HEK293 (cell line): Measurements from ENCODE around the gene HOXA10.
A peak's percentile ranks its signal among the peaks of the same experiment; 100 is the strongest.

Experiments
- CTCF ChIA-PET: fragments of 350-600 bp; formaldehyde crosslinking; extraction: SDS; loops from one replicate; lab custom pipeline; 2021; ENCODE audit warnings: antibody characterized with exemption; lab: Yijun Ruan, JAX
- POLR2A ChIA-PET: fragments of 300-600 bp; formaldehyde crosslinking; extraction: SDS; loops from one replicate; lab custom pipeline; 2020; ENCODE audit warnings: antibody characterized with exemption, inconsistent platforms; lab: Yijun Ruan, JAX
- H3K27ac ChIP-seq: fragments of 200-500 bp; sonication (Bioruptor generic); 2 replicates; pipeline ENCODE4 v1.5.1; 2014; ENCODE audit warnings: low read depth, low read length, control low read depth, inconsistent platforms; ENCODE audit errors: extremely low read depth
- H3K36me3 ChIP-seq, 2 experiments: fragments of 200-500 bp in 1 of 2; sonication (Bioruptor generic) in 1 of 2; 1 replicate in 1 of 2; 2 replicates in 1 of 2; pipeline ENCODE4 v1.5.1; 2014 to 2017; ENCODE audit warnings: inconsistent platforms in 2 of 2, low read length in 2 of 2; ENCODE audit not compliant: control insufficient read depth in 2 of 2, insufficient read depth in 1 of 2
- H3K4me1 ChIP-seq: fragments of 200-500 bp; sonication (Bioruptor generic); 2 replicates; pipeline ENCODE4 v1.5.1; 2014; ENCODE audit warnings: mild to moderate bottlenecking, low read length, inconsistent platforms; ENCODE audit not compliant: control insufficient read depth, insufficient read depth
- H3K4me3 ChIP-seq: 2 replicates; pipeline ENCODE4 v1.5.1; 2011; ENCODE audit warnings: low read depth, mild to moderate bottlenecking, control low read depth, low read length, moderate library complexity
- H3K9me3 ChIP-seq: fragments of 200-500 bp; sonication (Bioruptor generic); 2 replicates; pipeline ENCODE4 v1.5.1; 2014; ENCODE audit warnings: low read depth, low read length, inconsistent platforms; ENCODE audit not compliant: control insufficient read depth, insufficient read depth
- FEZF1 ChIP-seq: fragments of 450-650 bp; formaldehyde crosslinking; IDR thresholded peaks from 2 replicates; pipeline ENCODE4 v1.5.1; 2016; ENCODE audit warnings: missing biosample characterization, missing genetic modification characterization
- GLI2 ChIP-seq: fragments of 450-650 bp; formaldehyde crosslinking; IDR thresholded peaks from 2 replicates; pipeline ENCODE4; 2017; ENCODE audit warnings: missing biosample characterization, missing genetic modification characterization, low read depth, borderline replicate concordance
- KLF16 ChIP-seq: fragments of 450-650 bp; formaldehyde crosslinking; IDR thresholded peaks from 2 replicates; pipeline ENCODE4 v1.5.1; 2017; ENCODE audit warnings: missing biosample characterization, missing genetic modification characterization
- KLF7 ChIP-seq: fragments of 450-650 bp; formaldehyde crosslinking; IDR thresholded peaks from 2 replicates; pipeline ENCODE4 v1.5.1; 2016; ENCODE audit warnings: missing biosample characterization, missing genetic modification characterization, borderline replicate concordance
- ZFP3 ChIP-seq: fragments of 450-650 bp; formaldehyde crosslinking; IDR thresholded peaks from 2 replicates; pipeline ENCODE4 v1.5.1; 2016; ENCODE audit warnings: low read depth, missing biosample characterization, missing genetic modification characterization
- ZNF157 ChIP-seq: fragments of 450-650 bp; formaldehyde crosslinking; IDR thresholded peaks from 2 replicates; pipeline ENCODE4 v1.5.1; 2016; ENCODE audit warnings: missing biosample characterization, missing genetic modification characterization
- ZNF16 ChIP-seq: fragments of 450-650 bp; formaldehyde crosslinking; IDR thresholded peaks from 2 replicates; pipeline ENCODE4 v1.5.1; 2016; ENCODE audit warnings: low read depth, missing biosample characterization, missing genetic modification characterization
- ZNF174 ChIP-seq: fragments of 450-650 bp; formaldehyde crosslinking; IDR thresholded peaks from 2 replicates; pipeline ENCODE4 v1.5.0; 2017; ENCODE audit warnings: missing biosample characterization, mild to moderate bottlenecking, missing genetic modification characterization
- ZNF211 ChIP-seq: fragments of 450-650 bp; formaldehyde crosslinking; IDR thresholded peaks from 2 replicates; pipeline ENCODE4 v1.5.1; 2016; ENCODE audit warnings: low read depth, missing biosample characterization, missing genetic modification characterization
- ZNF239 ChIP-seq: fragments of 450-650 bp; formaldehyde crosslinking; IDR thresholded peaks from 2 replicates; pipeline ENCODE4 v1.5.1; 2016; ENCODE audit warnings: missing biosample characterization, missing genetic modification characterization
- ZNF24 ChIP-seq: fragments of 450-650 bp; formaldehyde crosslinking; IDR thresholded peaks from 2 replicates; pipeline ENCODE4 v1.5.1; 2016; ENCODE audit warnings: missing biosample characterization, missing genetic modification characterization
- ZNF302 ChIP-seq: fragments of 450-650 bp; formaldehyde crosslinking; IDR thresholded peaks from 2 replicates; pipeline ENCODE4 v1.5.1; 2016; ENCODE audit warnings: missing biosample characterization, missing genetic modification characterization, low read depth
- ZNF335 ChIP-seq: fragments of 450-650 bp; formaldehyde crosslinking; conservative IDR thresholded peaks from 2 replicates; pipeline ENCODE4 v1.5.1; 2016; ENCODE audit warnings: missing biosample characterization, missing genetic modification characterization
- ZNF473 ChIP-seq: fragments of 450-650 bp; formaldehyde crosslinking; IDR thresholded peaks from 2 replicates; pipeline ENCODE4 v1.5.1; 2017; ENCODE audit warnings: missing biosample characterization, missing genetic modification characterization
- ZNF560 ChIP-seq: fragments of 450-650 bp; formaldehyde crosslinking; IDR thresholded peaks from 2 replicates; pipeline ENCODE4 v1.5.1; 2017; ENCODE audit warnings: missing biosample characterization, missing genetic modification characterization, borderline replicate concordance
- ZNF621 ChIP-seq: fragments of 450-650 bp; formaldehyde crosslinking; IDR thresholded peaks from 2 replicates; pipeline ENCODE4 v1.5.1; 2017; ENCODE audit warnings: missing biosample characterization, missing genetic modification characterization
- TF ChIP-seq, protein P1 (sequence below): fragments of 450-650 bp; formaldehyde crosslinking; IDR thresholded peaks from 2 replicates; pipeline ENCODE4 v1.5.1; 2016; ENCODE audit warnings: missing biosample characterization, missing genetic modification characterization
- TF ChIP-seq, protein P2 (sequence below): fragments of 450-650 bp; formaldehyde crosslinking; IDR thresholded peaks from 2 replicates; pipeline ENCODE4 v1.5.0; 2017; ENCODE audit warnings: missing biosample characterization, missing genetic modification characterization, borderline replicate concordance
- TF ChIP-seq, protein P3 (sequence below): fragments of 450-650 bp; formaldehyde crosslinking; IDR thresholded peaks from 2 replicates; pipeline ENCODE4 v1.5.1; 2016; ENCODE audit warnings: missing biosample characterization, missing genetic modification characterization

Gene HOXA10

DNA sequence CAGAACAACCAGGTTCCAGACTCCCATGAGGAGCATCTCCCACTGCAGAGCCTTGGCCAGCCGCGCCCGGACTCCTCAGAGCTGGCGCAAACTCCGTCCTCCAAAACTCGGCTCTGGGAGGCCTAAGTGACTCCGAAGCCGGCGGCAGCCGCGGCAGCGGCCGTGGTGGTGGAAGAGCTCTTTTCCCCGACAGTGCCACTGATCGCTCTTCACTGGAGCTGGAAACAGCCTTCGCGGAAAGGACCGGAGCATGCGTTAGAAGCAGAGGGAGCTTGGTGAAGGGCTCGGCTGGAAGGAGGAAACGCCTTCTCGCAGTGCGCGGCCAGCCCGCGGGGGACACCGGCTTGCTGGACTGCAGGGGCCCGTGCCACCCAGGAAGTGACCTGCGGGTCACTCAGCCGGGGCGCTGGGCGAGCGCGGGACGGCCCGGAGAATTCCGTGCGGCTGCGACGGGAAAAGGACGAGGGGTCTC is 30.8 kb upstream of the HOXA10 start:
- H3K36me3 ChIP-seq = no peaks in the 10 kb centered on the region
- no peak overlapping the region for H3K4me3 ChIP-seq
- no peaks in the 10 kb centered on the region for H3K9me3 ChIP-seq
- POLR2A ChIA-PET = no interaction called here
- TF ChIP-seq ZNF211 (tag by site-specific recombination) = no peak
- TF ChIP-seq ZNF24 (tag by site-specific recombination) = no peak
- TF ChIP-seq ZNF239 = no peak
- TF ChIP-seq, protein P1, sequence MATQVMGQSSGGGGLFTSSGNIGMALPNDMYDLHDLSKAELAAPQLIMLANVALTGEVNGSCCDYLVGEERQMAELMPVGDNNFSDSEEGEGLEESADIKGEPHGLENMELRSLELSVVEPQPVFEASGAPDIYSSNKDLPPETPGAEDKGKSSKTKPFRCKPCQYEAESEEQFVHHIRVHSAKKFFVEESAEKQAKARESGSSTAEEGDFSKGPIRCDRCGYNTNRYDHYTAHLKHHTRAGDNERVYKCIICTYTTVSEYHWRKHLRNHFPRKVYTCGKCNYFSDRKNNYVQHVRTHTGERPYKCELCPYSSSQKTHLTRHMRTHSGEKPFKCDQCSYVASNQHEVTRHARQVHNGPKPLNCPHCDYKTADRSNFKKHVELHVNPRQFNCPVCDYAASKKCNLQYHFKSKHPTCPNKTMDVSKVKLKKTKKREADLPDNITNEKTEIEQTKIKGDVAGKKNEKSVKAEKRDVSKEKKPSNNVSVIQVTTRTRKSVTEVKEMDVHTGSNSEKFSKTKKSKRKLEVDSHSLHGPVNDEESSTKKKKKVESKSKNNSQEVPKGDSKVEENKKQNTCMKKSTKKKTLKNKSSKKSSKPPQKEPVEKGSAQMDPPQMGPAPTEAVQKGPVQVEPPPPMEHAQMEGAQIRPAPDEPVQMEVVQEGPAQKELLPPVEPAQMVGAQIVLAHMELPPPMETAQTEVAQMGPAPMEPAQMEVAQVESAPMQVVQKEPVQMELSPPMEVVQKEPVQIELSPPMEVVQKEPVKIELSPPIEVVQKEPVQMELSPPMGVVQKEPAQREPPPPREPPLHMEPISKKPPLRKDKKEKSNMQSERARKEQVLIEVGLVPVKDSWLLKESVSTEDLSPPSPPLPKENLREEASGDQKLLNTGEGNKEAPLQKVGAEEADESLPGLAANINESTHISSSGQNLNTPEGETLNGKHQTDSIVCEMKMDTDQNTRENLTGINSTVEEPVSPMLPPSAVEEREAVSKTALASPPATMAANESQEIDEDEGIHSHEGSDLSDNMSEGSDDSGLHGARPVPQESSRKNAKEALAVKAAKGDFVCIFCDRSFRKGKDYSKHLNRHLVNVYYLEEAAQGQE (tag by site-specific recombination) = no peak
- TF ChIP-seq GLI2 (tag by site-specific recombination) = no peak
- no peak for TF ChIP-seq ZNF302 (tag by site-specific recombination)
- TF ChIP-seq ZNF157 = no peak
- no peak for TF ChIP-seq ZNF174 (tag by site-specific recombination)
- TF ChIP-seq KLF16 = no peak
- TF ChIP-seq ZNF473 (tag by site-specific recombination) = no peak
- CTCF ChIA-PET = no interaction called here
- peaks cover 11% of the 10 kb centered on the region for H3K4me1 ChIP-seq
- H3K27ac ChIP-seq = no peak overlapping the region

DNA sequence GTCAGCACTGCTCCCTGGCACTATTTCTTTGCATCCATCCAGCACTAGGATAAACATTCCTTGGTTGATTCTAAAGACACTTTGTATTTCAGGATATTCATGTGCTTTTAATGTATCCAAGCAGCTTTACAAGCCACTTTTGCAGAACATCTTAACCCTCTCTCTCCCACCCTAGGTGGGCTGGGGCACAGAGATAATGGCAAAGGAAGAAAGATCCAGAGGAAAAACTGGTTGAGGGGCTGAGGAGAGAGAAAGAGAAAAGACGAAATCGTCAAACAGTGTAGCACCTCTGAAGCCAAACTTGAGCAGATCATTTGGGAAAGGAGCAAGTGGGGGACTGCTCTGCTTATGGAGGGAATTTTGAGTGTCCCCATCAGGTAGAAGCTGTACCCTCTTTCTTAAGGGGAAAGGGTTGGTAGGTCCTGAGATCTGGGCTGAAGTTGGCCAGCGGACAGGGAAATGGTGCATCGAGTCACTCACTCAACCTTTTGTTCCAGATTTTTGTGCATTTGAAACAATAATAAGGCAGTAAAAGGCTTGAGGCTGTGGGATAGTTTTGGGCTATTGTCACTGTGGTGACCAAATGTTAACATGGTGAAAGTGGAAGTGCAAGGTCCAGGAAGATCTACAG is 30.0 kb upstream of the HOXA10 start:
- H3K9me3 ChIP-seq = no peaks in the 10 kb centered on the region
- H3K36me3 ChIP-seq = no peaks in the 10 kb centered on the region
- CTCF ChIA-PET = no interaction called here
- TF ChIP-seq FEZF1 (peak; percentile 33; the same call in 1 of the 2 replicates), ZNF560 (tag by site-specific recombination) (no peak)
- TF ChIP-seq, protein P2, sequence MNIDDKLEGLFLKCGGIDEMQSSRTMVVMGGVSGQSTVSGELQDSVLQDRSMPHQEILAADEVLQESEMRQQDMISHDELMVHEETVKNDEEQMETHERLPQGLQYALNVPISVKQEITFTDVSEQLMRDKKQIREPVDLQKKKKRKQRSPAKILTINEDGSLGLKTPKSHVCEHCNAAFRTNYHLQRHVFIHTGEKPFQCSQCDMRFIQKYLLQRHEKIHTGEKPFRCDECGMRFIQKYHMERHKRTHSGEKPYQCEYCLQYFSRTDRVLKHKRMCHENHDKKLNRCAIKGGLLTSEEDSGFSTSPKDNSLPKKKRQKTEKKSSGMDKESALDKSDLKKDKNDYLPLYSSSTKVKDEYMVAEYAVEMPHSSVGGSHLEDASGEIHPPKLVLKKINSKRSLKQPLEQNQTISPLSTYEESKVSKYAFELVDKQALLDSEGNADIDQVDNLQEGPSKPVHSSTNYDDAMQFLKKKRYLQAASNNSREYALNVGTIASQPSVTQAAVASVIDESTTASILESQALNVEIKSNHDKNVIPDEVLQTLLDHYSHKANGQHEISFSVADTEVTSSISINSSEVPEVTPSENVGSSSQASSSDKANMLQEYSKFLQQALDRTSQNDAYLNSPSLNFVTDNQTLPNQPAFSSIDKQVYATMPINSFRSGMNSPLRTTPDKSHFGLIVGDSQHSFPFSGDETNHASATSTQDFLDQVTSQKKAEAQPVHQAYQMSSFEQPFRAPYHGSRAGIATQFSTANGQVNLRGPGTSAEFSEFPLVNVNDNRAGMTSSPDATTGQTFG (tag by site-specific recombination) = no peak
- H3K27ac ChIP-seq = no peak overlapping the region
- peaks cover 11% of the 10 kb centered on the region for H3K4me1 ChIP-seq
- POLR2A ChIA-PET = no interaction called here
- no peak overlapping the region for H3K4me3 ChIP-seq

DNA sequence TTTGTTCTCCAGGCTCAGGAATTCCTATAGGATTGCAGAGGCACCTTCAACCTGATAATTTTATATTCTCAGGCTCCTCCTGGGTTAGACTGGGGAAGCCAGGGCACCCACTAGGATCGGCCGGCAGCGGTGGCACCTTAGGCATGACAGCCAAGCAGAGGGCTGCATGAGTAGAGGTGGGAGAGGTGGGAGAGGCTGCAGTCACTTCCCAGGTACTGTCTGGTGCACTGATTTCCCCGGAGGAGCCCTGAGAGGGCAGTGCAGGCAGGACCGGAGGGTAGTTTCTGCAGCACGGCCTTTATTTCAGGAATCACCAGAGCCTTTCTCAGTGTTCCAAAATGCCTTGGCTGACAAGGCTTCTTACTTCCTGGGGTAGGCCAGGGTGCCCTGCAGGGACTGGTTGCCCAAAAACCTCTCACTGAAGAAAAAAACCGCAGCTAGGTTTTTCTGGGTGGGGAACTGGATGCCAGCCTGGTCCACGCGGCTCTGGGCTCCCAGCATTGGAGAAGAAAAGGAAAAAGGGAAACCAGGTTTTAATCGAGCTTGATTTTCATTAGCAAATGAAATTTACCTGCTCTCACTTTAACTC is 29.3 kb upstream of the HOXA10 start:
- Histone ChIP-seq H3K4me3 (no peak overlapping the region), H3K4me1 (peaks cover 11% of the 10 kb centered on the region), H3K27ac (no peak overlapping the region), H3K36me3 (no peaks in the 10 kb centered on the region), H3K9me3 (no peaks in the 10 kb centered on the region)
- TF ChIP-seq, protein P3, sequence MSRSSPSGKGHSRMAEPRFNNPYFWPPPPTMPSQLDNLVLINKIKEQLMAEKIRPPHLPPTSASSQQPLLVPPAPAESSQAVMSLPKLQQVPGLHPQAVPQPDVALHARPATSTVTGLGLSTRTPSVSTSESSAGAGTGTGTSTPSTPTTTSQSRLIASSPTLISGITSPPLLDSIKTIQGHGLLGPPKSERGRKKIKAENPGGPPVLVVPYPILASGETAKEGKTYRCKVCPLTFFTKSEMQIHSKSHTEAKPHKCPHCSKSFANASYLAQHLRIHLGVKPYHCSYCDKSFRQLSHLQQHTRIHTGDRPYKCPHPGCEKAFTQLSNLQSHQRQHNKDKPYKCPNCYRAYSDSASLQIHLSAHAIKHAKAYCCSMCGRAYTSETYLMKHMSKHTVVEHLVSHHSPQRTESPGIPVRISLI (tag by site-specific recombination) = no peak
- no peak for TF ChIP-seq ZNF16 (tag by site-specific recombination)
- no peak for TF ChIP-seq ZFP3 (tag by site-specific recombination)
- TF ChIP-seq ZNF335 (tag by site-specific recombination) = no peak
- TF ChIP-seq KLF7 (tag by site-specific recombination) = no peak
- no peak for TF ChIP-seq ZNF621 (tag by site-specific recombination)
- POLR2A ChIA-PET = no interaction called here
- CTCF ChIA-PET = no interaction called here
